Measurements from ENCODE around the gene WDR33.
"Not testable (repeated sequence)": the region's sequence is repeated elsewhere in the genome, so short reads cannot be mapped to it uniquely, and the experiment has no call there.

Gene WDR33

GRCh38 chr2:127810619-127811396 is at the start of gene WDR33:
Gene WDR33, minus strand, starts transcription at chr2:127811171. Its CDS starts 40,190 bp downstream, at chr2:127770981.
- DNase-seq, result peak; percentile 95

GRCh38 chr2:127860130-127860529 is 49.2 kb upstream of the WDR33 start:
- no peak for DNase-seq

DNA sequence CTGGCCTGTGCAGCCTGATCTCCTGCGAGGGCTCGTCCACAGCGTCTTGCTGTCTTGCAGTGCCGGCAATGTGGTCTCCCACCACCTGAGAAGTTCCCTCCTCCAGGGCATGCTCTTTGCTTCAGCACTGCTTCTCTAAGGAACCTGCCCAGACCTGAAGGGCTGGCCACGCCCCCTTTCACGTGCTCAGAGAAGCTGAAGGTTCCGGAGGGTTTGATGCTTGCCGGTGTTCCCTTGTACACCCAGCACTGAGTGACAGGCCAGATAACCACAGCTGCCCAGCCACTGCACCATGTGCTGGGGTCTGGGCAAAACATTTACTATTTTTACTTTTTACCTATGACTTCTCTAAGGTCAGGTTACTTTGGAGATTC is 48.7 kb upstream of the WDR33 start:
- peak; percentile 71 for DNase-seq

DNA sequence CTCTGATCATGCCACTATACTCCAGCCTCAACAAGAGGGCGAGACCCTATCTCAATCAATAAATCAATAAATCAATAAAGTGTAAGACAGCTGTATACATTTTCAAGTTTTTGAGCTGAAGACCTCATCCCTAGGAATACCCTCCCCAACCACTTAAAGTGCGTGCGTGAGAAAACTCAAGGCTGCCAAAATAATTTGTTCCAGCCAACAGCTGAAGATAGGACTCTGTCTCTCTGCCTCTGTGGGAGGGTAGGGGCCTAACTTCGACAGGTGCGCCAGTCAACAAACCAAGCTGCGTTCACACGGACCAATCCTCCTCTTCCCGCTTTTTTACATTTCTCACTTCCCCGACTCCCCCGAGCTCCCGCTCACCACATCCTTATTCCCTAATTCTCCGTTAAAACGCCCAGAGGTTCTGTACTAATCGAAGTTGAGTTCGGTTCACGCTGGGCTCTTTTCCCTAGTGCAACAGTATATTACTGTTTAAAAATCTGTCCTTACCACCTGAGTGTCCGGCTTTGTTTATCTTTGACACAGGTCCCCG is 46.4 kb upstream of the WDR33 start:
- peak; percentile 15 for DNase-seq

- no peak for DNase-seq
Observed at GRCh38 chr2:127853671-127854070, 42.7 kb upstream of the WDR33 start.

GRCh38 chr2:127852388-127852787 is 41.4 kb upstream of the WDR33 start:
- DNase-seq, result no peak

- DNase-seq, result no peak
Observed at GRCh38 chr2:127847931-127848330, 37.0 kb upstream of the WDR33 start.

- DNase-seq, result no peak
Observed at GRCh38 chr2:127844973-127845372, 34.0 kb upstream of the WDR33 start.

DNA sequence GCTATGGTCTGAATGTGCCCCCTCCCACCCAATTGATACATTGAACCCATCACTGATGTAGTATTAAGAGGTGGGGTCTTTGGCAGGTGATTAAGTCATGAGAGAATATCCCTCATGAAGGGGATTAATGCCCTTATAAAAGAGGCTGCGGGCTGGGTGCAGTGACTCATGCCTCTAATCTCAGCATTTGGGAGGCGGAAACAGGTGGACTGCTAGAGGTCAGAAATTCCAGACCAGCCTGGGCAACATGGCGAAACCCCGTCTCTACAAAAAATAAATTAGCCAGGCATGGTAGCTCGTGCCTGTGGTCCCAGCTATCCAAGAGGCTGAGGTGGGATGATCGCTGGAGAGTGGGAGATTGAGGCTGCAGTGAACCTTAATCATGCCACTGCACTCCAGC is 32.7 kb upstream of the WDR33 start:
- no peak for DNase-seq

DNA sequence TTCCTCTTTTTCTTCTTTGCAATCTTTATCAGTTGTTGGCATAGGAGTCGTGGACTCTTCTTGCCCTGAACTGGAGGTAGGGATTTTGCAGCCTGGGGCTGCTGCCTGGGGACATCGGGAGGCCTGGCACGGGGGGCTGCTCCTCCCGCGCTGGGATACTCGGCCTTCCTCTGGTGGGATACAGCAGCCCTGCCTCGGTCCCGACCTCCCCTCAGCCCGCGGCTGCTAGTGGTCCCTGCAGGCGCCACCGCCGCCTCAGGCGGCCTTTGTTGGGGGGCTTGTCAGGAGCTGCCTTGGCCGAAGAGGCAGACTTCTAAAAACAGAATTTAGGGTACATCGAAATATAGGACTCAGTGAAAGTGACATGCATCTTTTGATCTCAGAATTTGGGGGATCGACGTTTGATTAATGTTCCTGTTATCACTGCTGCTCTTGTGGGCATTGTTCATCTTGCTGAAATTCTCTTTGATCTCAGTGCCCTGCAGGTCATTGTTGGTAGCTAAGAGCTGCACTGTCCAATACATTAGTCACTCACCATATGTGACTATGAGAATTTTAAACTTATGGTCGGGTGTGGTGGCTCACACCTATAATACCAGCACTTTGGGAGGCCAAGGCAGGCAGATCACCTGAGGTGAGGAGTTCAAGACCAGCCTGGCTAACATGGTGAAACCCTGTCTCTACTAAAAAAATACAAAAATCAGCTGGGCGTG is 30.7 kb upstream of the WDR33 start:
- DNase-seq, result no peak

DNA sequence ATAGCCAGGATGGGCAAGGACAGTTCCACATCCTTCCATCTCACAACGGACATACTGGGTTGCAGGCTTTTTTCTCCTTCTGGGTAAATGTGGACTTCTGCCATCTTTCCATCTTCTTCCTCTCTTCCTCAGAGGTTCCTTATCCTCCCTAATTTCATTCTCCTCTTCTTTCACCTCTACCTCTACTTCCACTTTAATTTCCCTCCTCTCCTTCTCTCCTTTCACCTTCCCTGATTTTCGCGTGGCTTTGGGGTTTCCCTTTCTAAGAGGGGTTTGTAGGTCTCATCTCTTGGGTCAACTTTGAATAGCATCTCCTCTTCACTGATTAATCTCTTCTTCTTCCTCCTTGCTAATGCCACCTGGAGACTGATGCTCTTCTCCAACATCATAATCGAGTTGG is 29.9 kb upstream of the WDR33 start:
- DNase-seq, result no peak

GRCh38 chr2:127834951-127835350 is 24.0 kb upstream of the WDR33 start:
- DNase-seq, result no peak

DNA sequence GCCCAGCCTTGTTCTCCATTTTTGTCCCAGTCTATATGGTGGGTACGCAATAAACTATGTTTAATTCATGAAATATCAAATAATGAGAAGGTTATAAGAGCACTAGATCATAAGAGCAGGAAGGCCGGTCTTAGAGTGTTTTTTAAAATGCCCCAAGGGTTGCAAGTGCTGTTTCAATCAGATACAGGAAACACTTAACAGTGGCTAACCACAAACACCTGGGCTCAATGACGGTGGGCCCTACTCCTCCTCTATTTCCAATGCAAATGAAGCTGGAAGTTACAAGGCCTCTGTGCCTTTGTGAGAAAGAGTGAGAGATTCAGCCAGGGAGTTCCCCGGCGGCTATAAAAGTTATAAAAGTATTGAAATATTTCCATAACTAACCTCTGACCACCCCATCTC is 18.9 kb upstream of the WDR33 start:
- peak; percentile 53 for DNase-seq

- DNase-seq, result not testable (repeated sequence)
Observed at GRCh38 chr2:127826708-127827107, 15.7 kb upstream of the WDR33 start.

- no peak for DNase-seq
Observed at GRCh38 chr2:127826047-127826446, 15.1 kb upstream of the WDR33 start.

GRCh38 chr2:127820080-127820668 is 9.2 kb upstream of the WDR33 start:
- DNase-seq, result no peak

- no peak for DNase-seq
Observed at GRCh38 chr2:127818794-127819425, 7.9 kb upstream of the WDR33 start.

GRCh38 chr2:127818241-127818640 is 7.3 kb upstream of the WDR33 start:
- DNase-seq, result no peak

DNA sequence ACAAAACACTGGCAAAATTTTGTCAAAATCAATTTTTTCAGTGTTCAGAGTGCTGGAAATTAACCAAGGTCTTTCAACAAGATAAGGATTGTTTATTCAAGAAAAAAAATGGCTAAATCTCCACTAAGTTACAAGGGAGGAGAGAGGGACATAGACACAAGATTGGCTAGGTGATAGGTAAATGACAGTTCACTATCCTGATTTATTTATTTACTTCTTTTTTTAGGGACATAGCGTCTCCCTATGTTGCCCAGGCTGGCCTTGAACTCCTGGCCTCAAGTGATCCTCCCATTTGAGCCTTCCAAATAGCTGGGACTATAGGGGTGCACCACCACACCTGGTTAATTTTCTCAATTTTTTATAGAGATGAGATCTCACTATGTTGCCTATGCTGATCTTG is 3.7 kb upstream of the WDR33 start:
- no peak for DNase-seq

GRCh38 chr2:127812441-127812840 is 1.5 kb upstream of the WDR33 start:
- not testable (repeated sequence) for DNase-seq

DNA sequence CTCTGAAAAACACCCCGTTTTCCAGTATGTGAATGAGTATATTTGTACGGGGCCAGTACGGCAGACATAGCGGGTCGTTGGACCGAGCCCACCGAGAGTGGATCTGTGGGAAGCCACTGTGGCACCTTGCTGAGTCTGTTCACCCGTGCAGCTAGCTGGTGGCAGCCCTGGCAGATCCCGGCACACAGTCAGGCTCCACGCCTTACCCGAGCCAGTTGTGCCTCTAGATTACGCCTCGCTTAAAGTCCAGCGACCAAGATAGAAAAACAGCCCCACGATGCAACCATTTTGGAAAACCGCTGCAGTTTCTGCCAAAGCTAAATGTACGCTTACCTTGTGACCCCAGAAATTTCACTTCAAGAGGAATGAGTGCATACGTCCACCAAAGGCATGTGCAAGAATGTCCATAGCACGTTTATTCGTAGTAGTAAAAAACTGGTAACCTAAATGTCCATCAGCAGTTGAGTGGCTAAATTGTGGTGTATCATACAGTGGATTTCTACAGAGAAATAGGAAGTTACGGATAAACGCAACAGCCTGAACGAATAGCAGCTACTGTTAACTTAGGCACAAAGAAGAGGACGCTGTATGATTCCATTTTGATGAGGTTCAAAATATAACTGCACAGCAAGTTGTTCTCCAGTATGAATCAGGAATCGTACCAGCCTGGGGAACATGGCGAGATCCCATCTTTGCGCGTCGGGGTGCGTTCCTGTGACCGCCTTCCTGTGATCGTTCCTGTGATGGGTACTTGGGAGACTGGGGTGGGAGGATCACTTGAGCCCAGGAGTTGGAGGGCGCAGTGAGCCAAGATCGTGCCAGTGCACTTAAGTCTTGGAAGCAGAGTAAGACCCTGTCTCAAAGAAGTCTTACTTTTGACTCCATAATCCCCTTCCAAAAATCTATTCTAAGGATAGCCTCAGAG is 688 bp upstream of the WDR33 start:
- no peak for DNase-seq

- no peak for DNase-seq
Observed at GRCh38 chr2:127810156-127810618, 784 bp downstream of the WDR33 start.
